B cell (primary cell): ENCODE measurements around the gene SLC35F3. TPM values are rescaled to one million over a fixed set of nuclear protein-coding genes. Genes with fewer than 3 reads are reported as not detected.

ENCODE experiments used
- ATAC-seq: fragments of 200-7000 bp; cut with Tn5 transposase; one replicate; pipeline ENCODE4 v1.10.0; 2021; ENCODE audit warnings: low read depth, mild to moderate bottlenecking, moderate number of reproducible peaks, moderate library complexity
- CTCF ChIA-PET: fragments of 350-600 bp; sonication (Branson Sonifier 250); formaldehyde crosslinking; loops from one replicate; lab custom pipeline; 2021; ENCODE audit warnings: antibody characterized with exemption, inconsistent platforms; lab: Charles Lee
- POLR2A ChIA-PET: fragments of 350-600 bp; sonication (Branson Sonifier 250); formaldehyde crosslinking; loops from one replicate; lab custom pipeline; 2021; ENCODE audit warnings: antibody characterized with exemption; lab: Charles Lee
- DNase-seq: peaks from one replicate; pipeline ENCODE4 v3.0.0; 2013
- H2AFZ ChIP-seq: 2 replicates; pipeline ENCODE4 v1.6.1; 2012; ENCODE audit warnings: mild to moderate bottlenecking, low read depth, low read length; ENCODE audit not compliant: insufficient read depth, poor library complexity, severe bottlenecking
- H3K27ac ChIP-seq, 2 donors: 1 replicate in 1 of 2; 2 replicates in 1 of 2; pipeline ENCODE4 v1.5.1; 2012 to 2013; ENCODE audit warnings: low read length in 2 of 2, mild to moderate bottlenecking in 2 of 2, moderate library complexity in 1 of 2
- H3K27me3 ChIP-seq, 4 experiments: fragments of 200-600 bp in 1 of 4; sonication (generic) in 1 of 4; replicated peaks in 1 of 4; 1 replicate in 2 of 4; 2 replicates in 2 of 4; pipeline versions ENCODE4 v1.6.1 to v1.7.0; 2013 to 2016; ENCODE audit warnings: low read length in 3 of 4, mild to moderate bottlenecking in 2 of 4, mixed read lengths in 1 of 4, moderate library complexity in 1 of 4; ENCODE audit not compliant: insufficient read depth in 4 of 4, control insufficient read depth in 3 of 4; ENCODE audit errors: control extremely low read depth in 1 of 4
- H3K36me3 ChIP-seq, 2 experiments: replicated peaks in 1 of 2; 1 replicate in 1 of 2; 2 replicates in 1 of 2; pipeline versions ENCODE4 v1.6.1 to v1.7.1; 2013; ENCODE audit warnings: low read length in 1 of 2; ENCODE audit not compliant: insufficient read depth in 2 of 2, control insufficient read depth in 1 of 2; ENCODE audit errors: control extremely low read depth in 1 of 2, extremely low read depth in 1 of 2
- H3K4me1 ChIP-seq, 2 donors: fragments of 200-600 bp in 1 of 2; sonication (generic) in 1 of 2; 1 replicate in 1 of 2; 2 replicates in 1 of 2; pipeline versions ENCODE4 v1.5.1 to v1.6.1; 2013 to 2017; ENCODE audit warnings: low read length in 2 of 2; ENCODE audit not compliant: control insufficient read depth in 2 of 2, insufficient read depth in 2 of 2
- H3K4me2 ChIP-seq: replicated peaks from 2 replicates; pipeline ENCODE3; 2012; ENCODE audit warnings: mild to moderate bottlenecking, low read depth, low read length; ENCODE audit not compliant: poor library complexity, severe bottlenecking
- H3K4me3 ChIP-seq, 5 experiments: fragments of 200-600 bp in 1 of 5; sonication (generic) in 1 of 5; 1 replicate in 3 of 5; 2 replicates in 2 of 5; pipeline versions ENCODE4 v1.5.1 to v1.7.0; 2011 to 2016; ENCODE audit warnings: low read length in 4 of 5, mild to moderate bottlenecking in 4 of 5, low read depth in 2 of 5, control low read depth in 1 of 5, moderate library complexity in 1 of 5; ENCODE audit not compliant: insufficient read depth in 1 of 5; ENCODE audit errors: control extremely low read depth in 1 of 5, extremely low read depth in 1 of 5
- H3K79me2 ChIP-seq: fragments of 200-600 bp; sonication (generic); one replicate; pipeline ENCODE4 v1.6.0; 2016; ENCODE audit warnings: low read length; ENCODE audit not compliant: control insufficient read depth, insufficient read depth
- H3K9ac ChIP-seq: fragments of 200-600 bp; sonication (generic); 2 replicates; pipeline ENCODE4 v1.6.1; 2017; ENCODE audit warnings: mild to moderate bottlenecking, low read length, moderate library complexity
- H3K9me3 ChIP-seq, 3 donors: one replicate each; pipeline versions ENCODE4 v1.6.1 to v1.7.1; 2013; ENCODE audit warnings: low read length in 2 of 3; ENCODE audit not compliant: control insufficient read depth in 2 of 3, insufficient read depth in 1 of 3; ENCODE audit errors: control extremely low read depth in 1 of 3
- H4K20me1 ChIP-seq: 2 replicates; pipeline ENCODE4 v1.6.0; 2012; ENCODE audit warnings: mild to moderate bottlenecking, low read length; ENCODE audit not compliant: insufficient read depth, control insufficient read depth, poor library complexity, severe bottlenecking
- H3K27ac Mint-ChIP-seq: one replicate; pipeline ENCODE4 v1.8.0; 2021; ENCODE audit warnings: mixed read lengths
- H3K27me3 Mint-ChIP-seq: one replicate; pipeline ENCODE4 v1.8.0; 2021; ENCODE audit warnings: mixed read lengths
- H3K4me1 Mint-ChIP-seq: one replicate; pipeline ENCODE4 v1.8.0; 2021; ENCODE audit warnings: mixed read lengths
- H3K4me3 Mint-ChIP-seq: one replicate; pipeline ENCODE4 v1.8.0; 2021; ENCODE audit warnings: mixed read lengths
- H3K9me3 Mint-ChIP-seq: one replicate; pipeline ENCODE4 v1.8.0; 2022; ENCODE audit warnings: mixed read lengths; ENCODE audit not compliant: insufficient read depth
- CTCF ChIP-seq: fragments of 200-600 bp; IDR thresholded peaks from one replicate; pipeline ENCODE4 v1.8.0; 2022; ENCODE audit warnings: antibody characterized with exemption, mild to moderate bottlenecking
- EZH2 ChIP-seq: IDR thresholded peaks from 2 replicates; pipeline ENCODE4 v1.6.1; 2012; ENCODE audit warnings: borderline replicate concordance, low read depth, mild to moderate bottlenecking, moderate library complexity, low read length; ENCODE audit not compliant: insufficient read depth, poor library complexity, severe bottlenecking
- WGBS: methylation state at CpG from one replicate; pipeline ENCODE4 v1.1.5; 2013; ENCODE audit warnings: missing lambda C conversion rate; ENCODE audit not compliant: insufficient coverage; 5-methylcytosine and 5-hydroxymethylcytosine counted together
- intact Hi-C: fragments of 100-400 bp; cut with micrococcal nuclease; formaldehyde crosslinking; loops from one replicate; pipeline ENCODE4 v1.10.0; 2022
- polyA plus RNA-seq: library from polyadenylated mRNA; depleted of rRNA; stranded (reverse); fragments of >200 nt; gene quantifications from 2 replicates; pipeline ENCODE4 v1.2.3, GENCODE V29; 2012
- total RNA-seq, 2 donors: library from RNA; stranded (reverse); fragments of 120-200 nt in 1 of 2; gene quantifications; 1 replicate in 1 of 2; 2 replicates in 1 of 2; pipeline versions ENCODE4 v1.2.3 to v1.2.4, GENCODE V29; 2013 to 2022

The SLC35F3 gene
- total and polyA plus RNA-seq, 2 donors (not counting 1 experiment from before 2014, with no cell fraction given): not detected

GRCh38 chr1:234250747-234251146, 346.3 kb downstream of the SLC35F3 start:
- peaks cover 0 to 4% (median 1%) of the 10 kb centered on the region in 4 experiments for H3K27me3 ChIP-seq
- H3K36me3 ChIP-seq: no peaks in the 10 kb centered on the region
- intact Hi-C loops: no loop called here
- no CpG with 5 or more reads among the region's 1 CpG for WGBS
- no peaks in the 10 kb centered on the region for H4K20me1 ChIP-seq
- H3K27ac ChIP-seq: no peak overlapping the region
- CTCF ChIA-PET: no interaction called here
- DNase-seq (no peak), ATAC-seq (no peak)
- Mint-ChIP-seq H3K27me3 (peaks cover 5% of the 10 kb centered on the region), H3K4me1 (peaks cover 2% of the 10 kb centered on the region), H3K27ac (no peak overlapping the region), H3K9me3 (peaks cover 3% of the 10 kb centered on the region), H3K4me3 (no peak overlapping the region)
- TF ChIP-seq EZH2 (no peak), CTCF (no peak)
- H2AFZ ChIP-seq: no peak overlapping the region
- POLR2A ChIA-PET: no interaction called here
- no peak overlapping the region for H3K9ac ChIP-seq
- H3K79me2 ChIP-seq: no peaks in the 10 kb centered on the region
- H3K9me3 ChIP-seq: peaks cover 0 to 6% (median 0%) of the 10 kb centered on the region in 3 donors
- H3K4me3 ChIP-seq: no peak overlapping the region
- peaks cover 10 to 16% of the 10 kb centered on the region in 2 donors for H3K4me1 ChIP-seq
- no peak overlapping the region for H3K4me2 ChIP-seq

GRCh38 chr1:234253732-234254131, 349.3 kb downstream of the SLC35F3 start:
- no peaks in the 10 kb centered on the region for H3K9me3 Mint-ChIP-seq
- H3K9ac ChIP-seq: no peak overlapping the region
- ChIA-PET POLR2A (no interaction called here), CTCF (no interaction called here)
- no peak overlapping the region for H3K4me3 Mint-ChIP-seq
- H3K27ac ChIP-seq: no peak overlapping the region
- no peak overlapping the region for H2AFZ ChIP-seq
- no peak overlapping the region for H3K4me3 ChIP-seq
- intact Hi-C loops: no loop called here
- no peak overlapping the region for H3K4me2 ChIP-seq
- no peaks in the 10 kb centered on the region for H3K4me1 ChIP-seq
- no peaks in the 10 kb centered on the region for H3K9me3 ChIP-seq
- TF ChIP-seq EZH2: no peak
- no peak for TF ChIP-seq CTCF
- H3K36me3 ChIP-seq: no peaks in the 10 kb centered on the region
- H3K27ac Mint-ChIP-seq: no peak overlapping the region
- peaks cover 18% of the 10 kb centered on the region for H3K27me3 Mint-ChIP-seq
- ATAC-seq (no peak), DNase-seq (no peak)
- no peaks in the 10 kb centered on the region for H3K4me1 Mint-ChIP-seq
- WGBS: no CpG with 5 or more reads among the region's 1 CpG
- H3K79me2 ChIP-seq: no peaks in the 10 kb centered on the region
- H3K27me3 ChIP-seq: peaks cover 0 to 4% (median 1%) of the 10 kb centered on the region in 4 experiments
- H4K20me1 ChIP-seq: no peaks in the 10 kb centered on the region
